Globus pallidus (tissue), 1 donor: Measurements from ENCODE around the gene IFI16.
"Not testable (repeated sequence)": the region's sequence is repeated elsewhere in the genome, so short reads cannot be mapped to it uniquely, and the experiment has no call there.

ENCODE experiments used
- DNase-seq: peaks from one replicate; pipeline ENCODE4 v3.0.0-alpha.2; 2015; ENCODE audit warnings: low spot score

IFI16 gene

DNA sequence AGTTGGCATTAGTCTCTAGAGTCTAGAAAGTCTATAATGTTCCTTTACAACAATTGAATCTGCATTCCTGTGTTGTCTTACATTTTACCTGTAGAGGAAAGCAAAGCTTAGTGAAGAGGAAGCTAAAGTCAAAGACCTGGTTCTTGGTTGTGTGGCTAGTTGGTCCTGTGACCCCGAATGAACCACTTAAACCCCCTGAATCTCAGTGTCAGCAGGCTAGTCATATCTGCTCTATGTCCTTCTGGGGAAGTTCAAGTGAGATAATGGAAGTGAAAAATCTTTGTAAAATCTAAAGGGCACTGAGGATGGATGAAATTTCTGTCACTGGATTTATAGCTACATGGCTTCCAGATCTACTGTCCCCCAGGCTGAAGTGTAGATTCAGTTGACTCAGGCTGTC lies 90.9 kb downstream of the IFI16 start:
- DNase-seq, result no peak

- DNase-seq, result not testable (repeated sequence)
Measured at GRCh38 chr1:159103021-159103420, 93.3 kb downstream of the IFI16 start.
